Measurements from ENCODE around the gene SHROOM2. TPM values are rescaled to one million over a fixed set of nuclear protein-coding genes. Genes with fewer than 3 reads are reported as not detected.

Gene SHROOM2
- polyA plus RNA-seq, 1 donor, result 7.0 TPM

- peak in 1 of 2 donors; percentile 22 for DNase-seq
- Histone ChIP-seq H3K9me3 (ENCODE audit: control insufficient read depth, low read depth, low read length) (peaks cover 10% of the 10 kb centered on the region), H3K27ac (ENCODE audit: low read length) (no peak overlapping the region), H3K4me3 (ENCODE audit: low read length) (no peak overlapping the region), H3K27me3 (ENCODE audit: control insufficient read depth, insufficient read depth, low read length) (no peaks in the 10 kb centered on the region), H3K36me3 (ENCODE audit: control insufficient read depth, insufficient read depth, low read length) (no peaks in the 10 kb centered on the region), H3K4me1 (ENCODE audit: control insufficient read depth, insufficient read depth, low read length) (no peaks in the 10 kb centered on the region)
- no CpG with 5 or more reads among the region's 18 CpGs for WGBS (ENCODE audit: insufficient coverage, low lambda C conversion rate)
Observed at GRCh38 chrX:9995855-9996339, 209.7 kb downstream of the SHROOM2 start.

DNA sequence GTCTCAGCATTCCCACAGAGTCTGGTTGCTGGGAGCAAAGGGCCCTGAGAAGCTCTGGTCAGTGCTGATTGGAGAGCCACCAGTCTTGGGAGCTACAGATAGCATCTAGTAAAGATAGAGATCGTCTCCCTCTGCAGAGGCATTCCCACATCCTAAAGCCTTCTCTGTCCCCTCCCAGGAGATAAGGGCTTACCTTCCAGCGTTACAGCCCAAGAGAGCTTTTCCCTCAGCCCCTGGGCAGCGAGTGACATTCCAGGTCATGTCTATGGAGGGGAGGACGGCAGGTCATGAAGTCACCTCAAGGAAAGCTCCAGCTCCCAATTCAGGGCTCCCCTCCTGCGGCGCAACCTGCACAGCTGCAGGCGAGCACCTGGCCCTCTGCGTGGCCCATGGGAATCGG lies 210.8 kb downstream of the SHROOM2 start:
- H3K27ac ChIP-seq (ENCODE audit: low read length), result no peak overlapping the region
- no peaks in the 10 kb centered on the region for H3K36me3 ChIP-seq (ENCODE audit: control insufficient read depth, insufficient read depth, low read length)
- H3K9me3 ChIP-seq (ENCODE audit: control insufficient read depth, low read depth, low read length), result peaks cover 8% of the 10 kb centered on the region
- no peak overlapping the region for H3K4me3 ChIP-seq (ENCODE audit: low read length)
- WGBS (ENCODE audit: insufficient coverage, low lambda C conversion rate), result no CpG with 5 or more reads among the region's 9 CpGs
- DNase-seq, result no peak
- no peaks in the 10 kb centered on the region for H3K4me1 ChIP-seq (ENCODE audit: control insufficient read depth, insufficient read depth, low read length)
- no peaks in the 10 kb centered on the region for H3K27me3 ChIP-seq (ENCODE audit: control insufficient read depth, insufficient read depth, low read length)

DNA sequence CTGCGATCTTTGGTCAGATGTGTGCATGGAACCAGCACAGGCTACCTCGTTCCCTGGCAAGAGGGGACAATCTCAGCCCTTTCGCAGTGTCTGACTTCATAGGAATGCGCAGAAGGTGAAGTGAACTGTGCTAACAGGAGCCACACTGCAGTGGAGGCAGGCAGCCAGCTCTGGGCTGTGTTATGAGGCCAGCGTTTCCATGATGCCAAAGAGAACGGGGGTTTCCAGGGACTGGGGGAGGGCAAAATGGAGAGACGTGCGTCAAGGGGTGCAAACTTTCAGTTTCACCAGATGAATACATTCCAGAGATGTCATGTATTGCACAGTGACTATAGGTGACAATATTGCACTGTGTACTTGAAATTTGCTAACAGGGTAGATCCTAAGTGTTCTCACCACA lies 211.3 kb downstream of the SHROOM2 start:
- no peak overlapping the region for H3K4me3 ChIP-seq (ENCODE audit: low read length)
- H3K27me3 ChIP-seq (ENCODE audit: control insufficient read depth, insufficient read depth, low read length), result no peaks in the 10 kb centered on the region
- no peaks in the 10 kb centered on the region for H3K4me1 ChIP-seq (ENCODE audit: control insufficient read depth, insufficient read depth, low read length)
- H3K9me3 ChIP-seq (ENCODE audit: control insufficient read depth, low read depth, low read length), result peaks cover 6% of the 10 kb centered on the region
- WGBS (ENCODE audit: insufficient coverage, low lambda C conversion rate), result 100% methylated on average over 1 of the region's 8 CpGs
- DNase-seq, result no peak
- no peak overlapping the region for H3K27ac ChIP-seq (ENCODE audit: low read length)
- H3K36me3 ChIP-seq (ENCODE audit: control insufficient read depth, insufficient read depth, low read length), result no peaks in the 10 kb centered on the region

Other genes with a start within 250 kb of the SHROOM2 start
- gene GPR143, start 20.6 kb upstream of the SHROOM2 start, polyA plus RNA-seq, result 5.2 TPM
- 0.07 TPM for gene CLDN34, start 180.9 kb downstream of the SHROOM2 start, polyA plus RNA-seq